ENCODE measurements around the gene AUP1. TPM values are rescaled to one million over a fixed set of nuclear protein-coding genes. Genes with fewer than 3 reads are reported as not detected.
A peak's percentile ranks its signal among the peaks of the same experiment; 100 is the strongest.

Gene AUP1
- total RNA-seq, 2 donors from 2014 or later: 85.5 to 113 TPM

DNA sequence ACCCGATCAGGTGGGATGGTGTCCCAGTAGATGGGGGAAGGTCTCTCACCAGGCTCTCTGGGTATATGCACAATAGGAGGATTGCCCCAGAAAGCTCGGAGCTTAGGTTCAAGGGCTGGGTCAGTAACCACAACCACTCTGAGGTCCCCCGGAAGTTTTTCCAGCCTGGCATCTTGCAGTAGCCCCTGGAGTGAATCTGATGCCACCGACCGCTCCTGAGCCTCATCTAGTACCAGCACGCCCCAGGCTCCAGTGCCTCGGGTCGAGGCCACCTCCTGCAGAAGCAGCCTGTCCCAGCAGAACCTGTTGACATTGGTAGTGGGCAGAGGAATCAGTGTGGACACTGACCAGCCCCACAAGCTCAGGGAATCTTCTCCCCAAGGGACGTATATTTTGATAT is 5.5 kb downstream of the AUP1 start:
- H3K4me1 ChIP-seq (ENCODE audit: control insufficient read depth in 1 of 2, low read depth in 2 of 2): peaks cover 8 to 13% of the 10 kb centered on the region in 2 donors
- H3K4me3 ChIP-seq: no peak overlapping the region
- H3K36me3 ChIP-seq: peaks cover 19% of the 10 kb centered on the region
- H3K27me3 ChIP-seq (replicated peaks; ENCODE audit: insufficient read depth): peaks cover 3% of the 10 kb centered on the region
- TF ChIP-seq, protein P1, sequence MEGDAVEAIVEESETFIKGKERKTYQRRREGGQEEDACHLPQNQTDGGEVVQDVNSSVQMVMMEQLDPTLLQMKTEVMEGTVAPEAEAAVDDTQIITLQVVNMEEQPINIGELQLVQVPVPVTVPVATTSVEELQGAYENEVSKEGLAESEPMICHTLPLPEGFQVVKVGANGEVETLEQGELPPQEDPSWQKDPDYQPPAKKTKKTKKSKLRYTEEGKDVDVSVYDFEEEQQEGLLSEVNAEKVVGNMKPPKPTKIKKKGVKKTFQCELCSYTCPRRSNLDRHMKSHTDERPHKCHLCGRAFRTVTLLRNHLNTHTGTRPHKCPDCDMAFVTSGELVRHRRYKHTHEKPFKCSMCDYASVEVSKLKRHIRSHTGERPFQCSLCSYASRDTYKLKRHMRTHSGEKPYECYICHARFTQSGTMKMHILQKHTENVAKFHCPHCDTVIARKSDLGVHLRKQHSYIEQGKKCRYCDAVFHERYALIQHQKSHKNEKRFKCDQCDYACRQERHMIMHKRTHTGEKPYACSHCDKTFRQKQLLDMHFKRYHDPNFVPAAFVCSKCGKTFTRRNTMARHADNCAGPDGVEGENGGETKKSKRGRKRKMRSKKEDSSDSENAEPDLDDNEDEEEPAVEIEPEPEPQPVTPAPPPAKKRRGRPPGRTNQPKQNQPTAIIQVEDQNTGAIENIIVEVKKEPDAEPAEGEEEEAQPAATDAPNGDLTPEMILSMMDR (IDR thresholded peaks at IDR 0.05): no peak
- no peak overlapping the region for H3K27ac ChIP-seq
- DNase-seq (ENCODE audit: low spot score) (no peak), ATAC-seq (ENCODE audit: insufficient number of reproducible peaks, low FRiP score, low read depth) (no peak)
- no peaks in the 10 kb centered on the region for H3K9me3 ChIP-seq

DNA sequence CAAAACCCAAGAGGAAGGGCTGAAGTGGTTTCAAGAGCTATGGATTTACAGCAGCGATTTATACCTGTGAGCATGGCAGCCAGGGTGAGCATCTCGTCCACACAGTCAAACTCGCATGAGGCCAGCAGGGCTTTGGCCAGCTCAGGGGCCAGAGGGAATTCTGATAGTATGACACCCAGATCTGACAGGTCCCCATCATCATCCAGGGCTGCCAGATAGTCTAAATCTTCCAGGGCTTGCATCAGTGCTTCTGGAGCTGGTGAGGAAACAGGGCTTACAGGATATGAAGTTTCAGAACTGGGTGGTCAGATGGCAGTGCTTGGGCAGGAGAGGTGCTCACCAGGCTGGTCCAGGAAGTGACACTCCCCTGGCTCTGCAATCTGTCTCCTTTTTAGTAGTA is 7.0 kb downstream of the AUP1 start:
- TF ChIP-seq, protein P1 (IDR thresholded peaks at IDR 0.05): no peak
- peaks cover 15% of the 10 kb centered on the region for H3K36me3 ChIP-seq
- DNase-seq (ENCODE audit: low spot score): no peak

DNA sequence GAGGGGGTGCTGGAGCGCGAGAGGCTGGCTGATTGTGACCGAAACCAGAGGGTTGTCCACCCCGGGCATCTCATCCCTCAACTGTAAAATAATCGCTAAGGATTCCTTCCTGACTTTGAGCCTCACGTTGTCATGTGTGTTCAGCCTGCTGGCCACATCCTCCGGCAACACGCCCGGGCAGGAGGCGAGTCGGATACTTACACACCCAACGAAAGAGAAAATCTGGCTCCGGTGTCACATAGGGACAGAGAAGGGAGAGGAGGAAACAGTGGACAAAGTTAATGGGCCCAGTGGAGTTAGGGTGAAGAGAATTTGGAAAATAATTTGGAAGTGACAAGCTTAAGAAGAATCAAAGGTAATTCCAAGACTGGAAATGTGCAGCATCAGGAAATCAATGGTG is 12.9 kb downstream of the AUP1 start:
- no peak for ATAC-seq (ENCODE audit: insufficient number of reproducible peaks, low FRiP score, low read depth)
- DNase-seq (ENCODE audit: low spot score): no peak
- no peaks in the 10 kb centered on the region for H3K9me3 ChIP-seq
- peaks cover 8 to 29% of the 10 kb centered on the region in 2 donors for H3K4me1 ChIP-seq (ENCODE audit: control insufficient read depth in 1 of 2, low read depth in 2 of 2)
- TF ChIP-seq, protein P1 (IDR thresholded peaks at IDR 0.05): no peak
- no peaks in the 10 kb centered on the region for H3K36me3 ChIP-seq
- no peak overlapping the region for H3K27ac ChIP-seq
- H3K4me3 ChIP-seq: peak overlapping the region; percentile 51
- peaks cover 62% of the 10 kb centered on the region for H3K27me3 ChIP-seq (replicated peaks; ENCODE audit: insufficient read depth)

More for the DNA sequence above, 7.0 kb downstream of the AUP1 start:
- H3K9me3 ChIP-seq: no peaks in the 10 kb centered on the region
- H3K27me3 ChIP-seq (replicated peaks; ENCODE audit: insufficient read depth): peaks cover 12% of the 10 kb centered on the region
- no peak overlapping the region for H3K4me3 ChIP-seq
- H3K4me1 ChIP-seq (ENCODE audit: control insufficient read depth in 1 of 2, low read depth in 2 of 2): no peaks in the 10 kb centered on the region
- H3K27ac ChIP-seq: no peak overlapping the region
- ATAC-seq (ENCODE audit: insufficient number of reproducible peaks, low FRiP score, low read depth): no peak

DNA sequence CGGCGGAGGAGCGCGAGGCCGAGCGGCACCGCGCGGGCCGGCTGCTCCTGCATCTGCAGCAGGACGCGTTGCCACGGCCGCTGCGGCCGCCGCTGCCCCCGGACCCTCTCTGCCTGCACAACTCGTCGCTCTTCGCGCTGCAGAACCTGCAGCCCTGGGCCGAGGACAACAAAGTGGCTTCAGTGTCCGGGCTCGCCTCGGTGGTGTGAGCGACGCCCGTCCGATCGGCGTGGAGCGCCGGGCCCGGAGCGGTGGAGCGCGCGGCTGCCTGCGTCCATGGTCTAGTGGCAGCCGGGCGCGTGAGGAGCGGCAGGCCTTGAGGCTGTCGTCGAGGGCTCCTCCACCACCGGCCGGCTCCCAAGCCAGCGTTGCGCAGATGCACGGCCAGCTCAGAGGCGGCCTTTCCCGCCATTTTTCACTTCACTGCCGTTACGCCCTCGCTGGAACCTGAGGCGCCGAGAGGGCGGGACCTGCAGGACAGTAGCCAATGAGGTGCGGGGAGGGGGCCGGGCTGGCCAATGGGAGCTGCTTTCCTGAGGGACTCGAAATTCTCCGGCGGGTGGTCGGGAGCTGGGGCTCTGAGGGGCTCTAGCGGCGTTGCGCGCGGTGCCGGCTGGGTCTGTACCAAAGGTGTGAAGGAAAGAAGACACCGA is 13.4 kb downstream of the AUP1 start:
- TF ChIP-seq, protein P1 (IDR thresholded peaks at IDR 0.05): no peak
- H3K27me3 ChIP-seq (replicated peaks; ENCODE audit: insufficient read depth): peaks cover 64% of the 10 kb centered on the region
- no peaks in the 10 kb centered on the region for H3K36me3 ChIP-seq
- H3K4me1 ChIP-seq (ENCODE audit: control insufficient read depth in 1 of 2, low read depth in 2 of 2): peaks cover 8 to 29% of the 10 kb centered on the region in 2 donors
- peak overlapping the region; percentile 51 for H3K4me3 ChIP-seq
- no peak for ATAC-seq (ENCODE audit: insufficient number of reproducible peaks, low FRiP score, low read depth)
- H3K27ac ChIP-seq: no peak overlapping the region
- no peaks in the 10 kb centered on the region for H3K9me3 ChIP-seq
- DNase-seq (ENCODE audit: low spot score): no peak

DNA sequence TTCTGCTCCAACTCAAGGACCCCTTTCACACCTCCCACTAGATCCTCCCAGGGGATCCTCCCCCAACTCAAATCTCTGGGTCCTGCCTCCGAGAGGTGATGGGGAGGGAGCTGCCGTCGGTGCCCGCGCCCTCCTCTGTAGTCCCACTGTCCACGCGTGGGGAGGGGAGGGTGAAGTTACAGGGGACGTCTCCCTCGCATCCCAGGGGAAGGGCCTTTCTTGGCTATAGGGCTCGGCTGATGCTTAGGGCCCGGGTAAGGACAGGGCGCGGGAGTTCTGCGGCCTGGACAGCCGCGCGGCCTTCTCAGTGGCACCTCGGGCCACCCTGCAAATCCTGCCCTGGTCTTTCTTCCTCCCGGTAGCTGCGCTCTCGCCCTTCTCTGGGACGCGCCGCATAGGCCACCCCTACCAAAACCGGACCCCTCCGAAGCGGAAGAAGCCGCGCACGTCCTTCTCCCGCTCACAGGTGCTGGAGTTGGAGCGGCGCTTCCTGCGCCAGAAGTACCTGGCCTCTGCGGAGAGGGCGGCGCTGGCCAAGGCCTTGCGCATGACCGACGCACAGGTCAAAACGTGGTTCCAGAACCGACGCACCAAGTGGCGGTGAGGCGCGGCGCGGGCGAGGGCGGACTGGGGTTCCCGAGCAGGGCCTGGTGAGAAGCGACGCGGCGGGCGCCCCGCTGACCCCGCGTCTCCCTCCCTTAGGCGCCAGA is 14.1 kb downstream of the AUP1 start:
- ATAC-seq (ENCODE audit: insufficient number of reproducible peaks, low FRiP score, low read depth) (no peak), DNase-seq (ENCODE audit: low spot score) (no peak)
- Histone ChIP-seq H3K27me3 (replicated peaks; ENCODE audit: insufficient read depth) (peaks cover 64% of the 10 kb centered on the region), H3K9me3 (no peaks in the 10 kb centered on the region), H3K4me1 (ENCODE audit: control insufficient read depth in 1 of 2, low read depth in 2 of 2) (peaks cover 8 to 29% of the 10 kb centered on the region in 2 donors), H3K4me3 (peak overlapping the region; percentile 51), H3K27ac (no peak overlapping the region), H3K36me3 (no peaks in the 10 kb centered on the region)
- TF ChIP-seq, protein P1 (IDR thresholded peaks at IDR 0.05): no peak
